WTC11 (cell line): ENCODE results near the gene ADAM11. TPM values are rescaled to one million over a fixed set of nuclear protein-coding genes. Genes with fewer than 3 reads are reported as not detected.

Source experiments
- ATAC-seq: fragments of 200-7000 bp; cut with Tn5 transposase; 2 replicates; pipeline ENCODE4 v1.10.0; 2021; ENCODE audit warnings: mild to moderate bottlenecking, moderate library complexity
- CTCF ChIA-PET: fragments of 300-600 bp; sonication (Branson Sonifier 250); formaldehyde crosslinking; loops from one replicate; lab custom pipeline; 2021; ENCODE audit warnings: antibody characterized with exemption; lab: Charles Lee
- POLR2A ChIA-PET: fragments of 350-600 bp; sonication (Branson Sonifier 250); formaldehyde crosslinking; loops from one replicate; lab custom pipeline; 2021; ENCODE audit warnings: antibody characterized with exemption; lab: Charles Lee
- DNase-seq: peaks from one replicate; pipeline ENCODE4 v3.0.0; 2021; ENCODE audit warnings: low spot score
- H3K27ac Mint-ChIP-seq: 2 replicates; pipeline ENCODE4 v1.8.0; 2021; ENCODE audit warnings: mixed read lengths
- H3K27me3 Mint-ChIP-seq: 2 replicates; pipeline ENCODE4 v1.8.0; 2021; ENCODE audit warnings: low read depth, mild to moderate bottlenecking, moderate library complexity, mixed read lengths
- H3K36me3 Mint-ChIP-seq: 2 replicates; pipeline ENCODE4 v1.8.0; 2021; ENCODE audit warnings: mixed read lengths
- H3K4me1 Mint-ChIP-seq: 2 replicates; pipeline ENCODE4 v1.8.0; 2022; ENCODE audit warnings: mixed read lengths
- H3K4me3 Mint-ChIP-seq: 2 replicates; pipeline ENCODE4 v1.8.0; 2021; ENCODE audit warnings: mild to moderate bottlenecking, moderate library complexity, mixed read lengths
- H3K9me3 Mint-ChIP-seq: 2 replicates; pipeline ENCODE4 v1.8.0; 2021; ENCODE audit warnings: mixed read lengths
- ATF2 ChIP-seq: sonication (generic); formaldehyde crosslinking; IDR thresholded peaks from 2 replicates; pipeline ENCODE4 v1.8.1; 2022; ENCODE audit warnings: low read depth, missing genetic modification reagents, borderline replicate concordance
- CBFB ChIP-seq: sonication (generic); formaldehyde crosslinking; IDR thresholded peaks from 2 replicates; pipeline ENCODE4 v1.8.1; 2022; ENCODE audit warnings: mild to moderate bottlenecking, low read depth, missing genetic modification reagents
- E2F4 ChIP-seq: sonication (generic); formaldehyde crosslinking; IDR thresholded peaks from 2 replicates; pipeline ENCODE4 v1.8.1; 2022; ENCODE audit warnings: low read depth, mild to moderate bottlenecking, moderate library complexity, missing genetic modification reagents, borderline replicate concordance
- ESRRA ChIP-seq: sonication (generic); formaldehyde crosslinking; IDR thresholded peaks from 2 replicates; pipeline ENCODE4 v1.8.1; 2022; ENCODE audit warnings: mild to moderate bottlenecking, missing genetic modification reagents, borderline replicate concordance
- IRF1 ChIP-seq: sonication (generic); formaldehyde crosslinking; IDR thresholded peaks from 2 replicates; pipeline ENCODE4 v1.8.0; 2023; ENCODE audit warnings: missing genetic modification reagents
- JAZF1 ChIP-seq: fragments of 250-450 bp; sonication (Bioruptor Pico); IDR thresholded peaks from 2 replicates; pipeline ENCODE4 v1.9.0; 2021; ENCODE audit warnings: moderate library complexity, mild to moderate bottlenecking, inconsistent platforms
- MXD4 ChIP-seq: fragments of 250-450 bp; sonication (Bioruptor Pico); IDR thresholded peaks from 2 replicates; pipeline ENCODE4 v1.8.0; 2021; ENCODE audit warnings: mild to moderate bottlenecking, moderate library complexity, borderline replicate concordance
- NR1H2 ChIP-seq: sonication (generic); formaldehyde crosslinking; IDR thresholded peaks from 2 replicates; pipeline ENCODE4 v1.9.0; 2021; ENCODE audit warnings: mild to moderate bottlenecking, moderate library complexity, missing genetic modification reagents
- NR2C2 ChIP-seq: sonication (generic); formaldehyde crosslinking; IDR thresholded peaks from 2 replicates; pipeline ENCODE4 v1.8.0; 2022; ENCODE audit warnings: mild to moderate bottlenecking, missing genetic modification reagents
- OVOL2 ChIP-seq: fragments of 250-450 bp; sonication (Bioruptor Pico); IDR thresholded peaks from 2 replicates; pipeline ENCODE4 v1.9.0; 2021; ENCODE audit warnings: mild to moderate bottlenecking, borderline replicate concordance
- PRDM15 ChIP-seq: sonication (generic); formaldehyde crosslinking; IDR thresholded peaks from 2 replicates; pipeline ENCODE4 v1.8.0; 2022; ENCODE audit warnings: missing genetic modification reagents
- SOX15 ChIP-seq: fragments of 250-450 bp; sonication (Bioruptor Pico); IDR thresholded peaks from 2 replicates; pipeline ENCODE4 v1.9.0; 2021; ENCODE audit warnings: mild to moderate bottlenecking
- USF2 ChIP-seq: sonication (generic); formaldehyde crosslinking; IDR thresholded peaks from 2 replicates; pipeline ENCODE4 v1.8.1; 2023; ENCODE audit warnings: mild to moderate bottlenecking, missing genetic modification reagents, moderate library complexity
- ZBTB43 ChIP-seq: sonication (generic); formaldehyde crosslinking; IDR thresholded peaks from 2 replicates; pipeline ENCODE4 v1.8.1; 2023; ENCODE audit warnings: mild to moderate bottlenecking, missing genetic modification reagents
- ZMAT4 ChIP-seq: fragments of 250-450 bp; sonication (Bioruptor Pico); IDR thresholded peaks from 2 replicates; pipeline ENCODE4 v1.9.0; 2021; ENCODE audit warnings: mild to moderate bottlenecking
- ZNF138 ChIP-seq: sonication (generic); formaldehyde crosslinking; conservative IDR thresholded peaks from 2 replicates; pipeline ENCODE4 v1.8.1; 2022; ENCODE audit warnings: mild to moderate bottlenecking, moderate library complexity, missing genetic modification reagents
- ZNF219 ChIP-seq: sonication (generic); formaldehyde crosslinking; IDR thresholded peaks from 2 replicates; pipeline ENCODE4 v1.8.0; 2023; ENCODE audit warnings: missing genetic modification reagents, mild to moderate bottlenecking, borderline replicate concordance
- total RNA-seq: library from RNA; stranded (reverse); gene quantifications from 3 replicates; pipeline ENCODE4 v1.2.3, GENCODE V29; 2021

ADAM11 gene
- total RNA-seq, 1 experiment from 2014 or later, result 3.0 TPM

- TF ChIP-seq USF2 (CRISPR knock-in tag), result no peak
- TF ChIP-seq ZNF219 (CRISPR knock-in tag), result no peak
- TF ChIP-seq IRF1, result no peak
- TF ChIP-seq PRDM15 (CRISPR knock-in tag), result no peak
- TF ChIP-seq E2F4, result no peak
- TF ChIP-seq CBFB, result no peak
- no peak for TF ChIP-seq OVOL2
- no peak for TF ChIP-seq NR1H2
- no peak for TF ChIP-seq JAZF1 (CRISPR knock-in tag)
- TF ChIP-seq ZBTB43 (CRISPR knock-in tag), result no peak
- TF ChIP-seq ZNF138 (CRISPR knock-in tag), result no peak
Measured at GRCh38 chr17:44785921-44786320, 27.1 kb downstream of the ADAM11 start (continued).

- ATAC-seq (no peak), DNase-seq (no peak)
- TF ChIP-seq JAZF1 (CRISPR knock-in tag), result no peak
- no peak for TF ChIP-seq ZMAT4
- TF ChIP-seq NR2C2 (CRISPR knock-in tag), result no peak
- TF ChIP-seq MXD4, result no peak
- TF ChIP-seq SOX15, result no peak
- TF ChIP-seq ZBTB43 (CRISPR knock-in tag), result no peak
- no peak for TF ChIP-seq ATF2 (CRISPR knock-in tag)
- TF ChIP-seq ESRRA, result no peak
- H3K4me3 Mint-ChIP-seq, result no peak overlapping the region
- H3K9me3 Mint-ChIP-seq, result no peaks in the 10 kb centered on the region
- ChIA-PET CTCF (interaction anchor here (1.3 kb wide), 1 partner anchor 21 kb away, joined by 3 read pairs; no protein-coding TSS in a partner anchor), POLR2A (interaction anchor here (1.4 kb wide), 1 partner anchor 12 kb away, joined by 3 read pairs; no protein-coding TSS in a partner anchor)
- H3K4me1 Mint-ChIP-seq, result peaks cover 13% of the 10 kb centered on the region
- H3K27me3 Mint-ChIP-seq, result no peaks in the 10 kb centered on the region; the same call in 1 of the 2 replicates
- H3K36me3 Mint-ChIP-seq, result no peaks in the 10 kb centered on the region
- no peak overlapping the region for H3K27ac Mint-ChIP-seq
Measured at GRCh38 chr17:44786551-44787081, 27.8 kb downstream of the ADAM11 start.
